ENCODE results near the gene UTS2B. TPM values are rescaled to one million over a fixed set of nuclear protein-coding genes. Genes with fewer than 3 reads are reported as not detected.

The UTS2B gene
- total RNA-seq, 1 experiment from 2014 or later: 0.26 TPM

DNA sequence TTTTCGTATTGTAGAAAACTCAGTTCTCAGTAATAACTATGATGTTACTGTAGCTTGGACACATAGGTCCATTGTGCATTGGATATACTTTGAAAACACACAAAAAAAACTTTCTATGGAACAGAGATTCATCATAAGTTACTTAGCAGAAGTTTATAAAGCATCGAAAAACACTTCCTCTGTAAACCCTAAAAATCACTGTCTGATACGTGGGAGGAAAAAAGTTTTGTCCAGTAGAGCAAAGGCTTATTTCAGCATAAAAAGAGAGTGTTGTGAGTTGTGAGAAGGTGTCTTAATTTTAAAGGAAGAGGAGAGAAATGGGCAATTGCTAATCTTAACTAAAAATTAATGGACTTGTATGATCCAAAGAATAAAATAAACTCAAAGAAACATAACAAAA lies 66.5 kb downstream of the UTS2B start:
- DNase-seq (ENCODE audit: low read depth, low spot score) (no peak), ATAC-seq (no peak)
- ChIA-PET POLR2A (no interaction called here), CTCF (no interaction called here)
- H3K9me3 ChIP-seq (ENCODE audit: control insufficient read depth, insufficient read depth, low read depth, low read length): no peaks in the 10 kb centered on the region
- H3K27me3 ChIP-seq (ENCODE audit: control insufficient read depth, insufficient read depth, low read length): no peaks in the 10 kb centered on the region
- no peaks in the 10 kb centered on the region for H3K36me3 ChIP-seq (ENCODE audit: control insufficient read depth, insufficient read depth, low read length)
- H3K4me3 ChIP-seq (ENCODE audit: low read depth in 2 of 2, low read length in 2 of 2): no peak overlapping the region
- peaks cover under 1% of the 10 kb centered on the region; the same call in 1 of the 2 replicates for H3K4me1 ChIP-seq (ENCODE audit: control insufficient read depth, insufficient read depth, low read length)
- intact Hi-C loops (cut with micrococcal nuclease; ENCODE audit: unreplicated experiment): no loop called here
- no TSS peak for BruUV-seq (replicated peaks)
- TF ChIP-seq TCF7L2 (IDR thresholded peaks at IDR 0.05; ENCODE audit: low read depth, low read length) (no peak), SIN3A (IDR thresholded peaks at IDR 0.05; ENCODE audit: borderline replicate concordance, insufficient read depth, low read depth, low read length) (no peak), POLR2AphosphoS5 (IDR thresholded peaks at IDR 0.05; ENCODE audit: low read depth, low read length) (no peak)
- TF ChIP-seq, protein P1, sequence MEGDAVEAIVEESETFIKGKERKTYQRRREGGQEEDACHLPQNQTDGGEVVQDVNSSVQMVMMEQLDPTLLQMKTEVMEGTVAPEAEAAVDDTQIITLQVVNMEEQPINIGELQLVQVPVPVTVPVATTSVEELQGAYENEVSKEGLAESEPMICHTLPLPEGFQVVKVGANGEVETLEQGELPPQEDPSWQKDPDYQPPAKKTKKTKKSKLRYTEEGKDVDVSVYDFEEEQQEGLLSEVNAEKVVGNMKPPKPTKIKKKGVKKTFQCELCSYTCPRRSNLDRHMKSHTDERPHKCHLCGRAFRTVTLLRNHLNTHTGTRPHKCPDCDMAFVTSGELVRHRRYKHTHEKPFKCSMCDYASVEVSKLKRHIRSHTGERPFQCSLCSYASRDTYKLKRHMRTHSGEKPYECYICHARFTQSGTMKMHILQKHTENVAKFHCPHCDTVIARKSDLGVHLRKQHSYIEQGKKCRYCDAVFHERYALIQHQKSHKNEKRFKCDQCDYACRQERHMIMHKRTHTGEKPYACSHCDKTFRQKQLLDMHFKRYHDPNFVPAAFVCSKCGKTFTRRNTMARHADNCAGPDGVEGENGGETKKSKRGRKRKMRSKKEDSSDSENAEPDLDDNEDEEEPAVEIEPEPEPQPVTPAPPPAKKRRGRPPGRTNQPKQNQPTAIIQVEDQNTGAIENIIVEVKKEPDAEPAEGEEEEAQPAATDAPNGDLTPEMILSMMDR (IDR thresholded peaks at IDR 0.05): no peak
- TF ChIP-seq, protein P2, sequence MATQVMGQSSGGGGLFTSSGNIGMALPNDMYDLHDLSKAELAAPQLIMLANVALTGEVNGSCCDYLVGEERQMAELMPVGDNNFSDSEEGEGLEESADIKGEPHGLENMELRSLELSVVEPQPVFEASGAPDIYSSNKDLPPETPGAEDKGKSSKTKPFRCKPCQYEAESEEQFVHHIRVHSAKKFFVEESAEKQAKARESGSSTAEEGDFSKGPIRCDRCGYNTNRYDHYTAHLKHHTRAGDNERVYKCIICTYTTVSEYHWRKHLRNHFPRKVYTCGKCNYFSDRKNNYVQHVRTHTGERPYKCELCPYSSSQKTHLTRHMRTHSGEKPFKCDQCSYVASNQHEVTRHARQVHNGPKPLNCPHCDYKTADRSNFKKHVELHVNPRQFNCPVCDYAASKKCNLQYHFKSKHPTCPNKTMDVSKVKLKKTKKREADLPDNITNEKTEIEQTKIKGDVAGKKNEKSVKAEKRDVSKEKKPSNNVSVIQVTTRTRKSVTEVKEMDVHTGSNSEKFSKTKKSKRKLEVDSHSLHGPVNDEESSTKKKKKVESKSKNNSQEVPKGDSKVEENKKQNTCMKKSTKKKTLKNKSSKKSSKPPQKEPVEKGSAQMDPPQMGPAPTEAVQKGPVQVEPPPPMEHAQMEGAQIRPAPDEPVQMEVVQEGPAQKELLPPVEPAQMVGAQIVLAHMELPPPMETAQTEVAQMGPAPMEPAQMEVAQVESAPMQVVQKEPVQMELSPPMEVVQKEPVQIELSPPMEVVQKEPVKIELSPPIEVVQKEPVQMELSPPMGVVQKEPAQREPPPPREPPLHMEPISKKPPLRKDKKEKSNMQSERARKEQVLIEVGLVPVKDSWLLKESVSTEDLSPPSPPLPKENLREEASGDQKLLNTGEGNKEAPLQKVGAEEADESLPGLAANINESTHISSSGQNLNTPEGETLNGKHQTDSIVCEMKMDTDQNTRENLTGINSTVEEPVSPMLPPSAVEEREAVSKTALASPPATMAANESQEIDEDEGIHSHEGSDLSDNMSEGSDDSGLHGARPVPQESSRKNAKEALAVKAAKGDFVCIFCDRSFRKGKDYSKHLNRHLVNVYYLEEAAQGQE (IDR thresholded peaks at IDR 0.05; ENCODE audit: insufficient read depth in 1 of 2, low read depth in 2 of 2, low read length in 1 of 2): no peak
- no peak overlapping the region for H3K27ac ChIP-seq (ENCODE audit: low read length)
- in situ Hi-C loops (cut with HindIII; ENCODE audit: low pct_unique_long_range_greater_than_20kb, low sequenced_read_pairs): no loop called here

DNA sequence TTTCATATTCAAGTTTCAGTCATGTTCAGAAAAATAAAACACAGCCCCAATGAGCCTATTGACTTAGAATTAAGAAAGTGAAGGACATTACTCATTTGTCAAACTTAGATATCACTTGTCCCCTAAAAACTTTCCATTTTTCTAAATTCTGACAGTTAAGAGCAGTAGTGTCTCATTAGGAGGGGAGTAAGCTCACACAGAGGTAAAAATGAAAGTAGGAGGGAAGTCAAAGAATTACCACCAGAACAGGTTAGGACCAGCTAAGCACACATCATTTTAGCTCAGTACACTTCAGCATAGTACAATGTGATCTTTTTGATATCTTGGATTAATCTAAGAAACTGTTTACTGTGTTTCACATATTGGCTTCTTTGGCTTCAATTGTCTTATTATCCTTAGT lies 67.0 kb downstream of the UTS2B start:
- in situ Hi-C loops (cut with HindIII; ENCODE audit: low pct_unique_long_range_greater_than_20kb, low sequenced_read_pairs): no loop called here
- no peak for TF ChIP-seq POLR2AphosphoS5 (IDR thresholded peaks at IDR 0.05; ENCODE audit: low read depth, low read length)
- TF ChIP-seq, protein P1 (IDR thresholded peaks at IDR 0.05): no peak
- no peak for TF ChIP-seq TCF7L2 (IDR thresholded peaks at IDR 0.05; ENCODE audit: low read depth, low read length)
- POLR2A ChIA-PET: no interaction called here
- intact Hi-C loops (cut with micrococcal nuclease; ENCODE audit: unreplicated experiment): no loop called here
- CTCF ChIA-PET: no interaction called here
- Histone ChIP-seq H3K4me3 (ENCODE audit: low read depth in 2 of 2, low read length in 2 of 2) (no peak overlapping the region), H3K27ac (ENCODE audit: low read length) (no peak overlapping the region), H3K4me1 (ENCODE audit: control insufficient read depth, insufficient read depth, low read length) (peaks cover 4% of the 10 kb centered on the region; the same call in 1 of the 2 replicates), H3K36me3 (ENCODE audit: control insufficient read depth, insufficient read depth, low read length) (no peaks in the 10 kb centered on the region), H3K9me3 (ENCODE audit: control insufficient read depth, insufficient read depth, low read depth, low read length) (no peaks in the 10 kb centered on the region), H3K27me3 (ENCODE audit: control insufficient read depth, insufficient read depth, low read length) (no peaks in the 10 kb centered on the region)
- no TSS peak for BruUV-seq (replicated peaks)
- ATAC-seq: no peak
- no peak for DNase-seq (ENCODE audit: low read depth, low spot score)
